Germinal center (tissue), 1 donor: ENCODE data around the gene CERKL.

Source experiments
- DNase-seq: peaks from one replicate; pipeline ENCODE4 v3.0.0; 2012; ENCODE audit warnings: mixed read lengths, low spot score

CERKL gene

GRCh38 chr2:181678861-181679543, 22.1 kb upstream of the CERKL start:
- no peak for DNase-seq

GRCh38 chr2:181677912-181678586, 21.1 kb upstream of the CERKL start:
- DNase-seq: no peak

- no peak for DNase-seq
Measured at GRCh38 chr2:181675254-181675653, 18.3 kb upstream of the CERKL start.

GRCh38 chr2:181674461-181674860, 17.6 kb upstream of the CERKL start:
- DNase-seq: no peak

- DNase-seq: no peak
Measured at GRCh38 chr2:181673173-181673572, 16.3 kb upstream of the CERKL start.

GRCh38 chr2:181672255-181673008, 15.5 kb upstream of the CERKL start:
- DNase-seq: no peak

GRCh38 chr2:181670632-181671031, 13.7 kb upstream of the CERKL start:
- DNase-seq: no peak

- no peak for DNase-seq
Measured at GRCh38 chr2:181667234-181667633, 10.3 kb upstream of the CERKL start.

- DNase-seq: no peak
Measured at GRCh38 chr2:181662287-181662686, 5.4 kb upstream of the CERKL start.

GRCh38 chr2:181660181-181660580, 3.3 kb upstream of the CERKL start:
- no peak for DNase-seq

- DNase-seq: no peak
Measured at GRCh38 chr2:181658444-181658843, 1.5 kb upstream of the CERKL start.

GRCh38 chr2:181657379-181657778, 474 bp upstream of the CERKL start:
- DNase-seq: peak; percentile 35

- DNase-seq: no peak
Measured at GRCh38 chr2:181655519-181655918, 1.4 kb downstream of the CERKL start.

GRCh38 chr2:181649436-181649979, 7.4 kb downstream of the CERKL start:
- DNase-seq: no peak

- DNase-seq: no peak
Measured at GRCh38 chr2:181648478-181649155, 8.3 kb downstream of the CERKL start.

GRCh38 chr2:181646415-181646987, 10.4 kb downstream of the CERKL start:
- no peak for DNase-seq

GRCh38 chr2:181643151-181643550, 13.8 kb downstream of the CERKL start:
- DNase-seq: no peak

GRCh38 chr2:181642086-181642485, 14.8 kb downstream of the CERKL start:
- DNase-seq: no peak

GRCh38 chr2:181639686-181640085, 17.2 kb downstream of the CERKL start:
- DNase-seq: no peak

- DNase-seq: no peak
Measured at GRCh38 chr2:181632733-181633401, 24.0 kb downstream of the CERKL start.
